Thyroid gland (tissue), 4 donors: ENCODE results near the gene PSMD5.

ENCODE experiments used
- CTCF ChIP-seq, 6 experiments: fragments of 200-600 bp in 3 of 6; fragments of 450-650 bp in 3 of 6; sonication (generic) in 3 of 6; IDR thresholded peaks; one replicate each; pipeline ENCODE4 v1.5.1; 2016 to 2019; ENCODE audit warnings: antibody characterized with exemption in 6 of 6, mild to moderate bottlenecking in 2 of 6, inconsistent platforms in 1 of 6, moderate library complexity in 1 of 6
- POLR2A ChIP-seq, 2 donors: fragments of 450-650 bp; IDR thresholded peaks; one replicate each; pipeline ENCODE4 v1.6.1; 2017; ENCODE audit warnings: antibody characterized with exemption in 2 of 2, mild to moderate bottlenecking in 2 of 2, moderate library complexity in 1 of 2

- no peak for TF ChIP-seq CTCF (IDR thresholded peaks at IDR 0.05)
- TF ChIP-seq POLR2A (IDR thresholded peaks at IDR 0.05) = no peak
These were observed 7.6 kb upstream of the PSMD5 start for GRCh38 chr9:120850315-120850714.
